MCF 10A (cell line): ENCODE measurements around the gene ELP4. TPM values are rescaled to one million over a fixed set of nuclear protein-coding genes. Genes with fewer than 3 reads are reported as not detected.

Source experiments
- BruUV-seq: library from RNA; stranded (reverse); fragments of 400-500 nt; replicated peaks from 2 replicates; lab custom pipeline; 2021; lab: Mats Ljungman, UMichigan
- CTCF ChIA-PET: fragments of 300-600 bp; sonication (Branson Sonifier 250); formaldehyde crosslinking; extraction: SDS; loops from one replicate; lab custom pipeline; 2021; ENCODE audit warnings: antibody characterized with exemption, inconsistent platforms; lab: Yijun Ruan, JAX
- POLR2A ChIA-PET: fragments of 300-600, 350-650 bp; sonication (Branson Sonifier 250); formaldehyde crosslinking; extraction: SDS; loops from one replicate; lab custom pipeline; 2020; ENCODE audit warnings: antibody characterized with exemption, inconsistent platforms; lab: Yijun Ruan, JAX
- DNase-seq: peaks from one replicate; pipeline ENCODE4 v3.0.0-alpha.2; 2018; ENCODE audit not compliant: unreplicated experiment
- H3K27ac Mint-ChIP-seq: one replicate; pipeline ENCODE4 v1.8.0; 2022; ENCODE audit warnings: mild to moderate bottlenecking, low read depth, mixed read lengths; ENCODE audit not compliant: unreplicated experiment
- H3K27me3 Mint-ChIP-seq: one replicate; pipeline ENCODE4 v1.8.0; 2022; ENCODE audit warnings: mixed read lengths; ENCODE audit not compliant: insufficient read depth, unreplicated experiment
- H3K36me3 Mint-ChIP-seq: one replicate; pipeline ENCODE4 v1.8.0; 2022; ENCODE audit warnings: mild to moderate bottlenecking, moderate library complexity, mixed read lengths; ENCODE audit not compliant: insufficient read depth, unreplicated experiment
- H3K4me1 Mint-ChIP-seq: one replicate; pipeline ENCODE4 v1.8.0; 2022; ENCODE audit warnings: mixed read lengths; ENCODE audit not compliant: insufficient read depth, unreplicated experiment
- H3K4me3 Mint-ChIP-seq: one replicate; pipeline ENCODE4 v1.8.0; 2022; ENCODE audit warnings: mild to moderate bottlenecking, moderate library complexity, mixed read lengths; ENCODE audit not compliant: unreplicated experiment
- H3K9me3 Mint-ChIP-seq: one replicate; pipeline ENCODE4 v1.8.0; 2022; ENCODE audit warnings: mixed read lengths; ENCODE audit not compliant: unreplicated experiment
- intact Hi-C: fragments of 100-400 bp; cut with micrococcal nuclease; formaldehyde crosslinking; loops from 2 replicates; pipeline ENCODE4 v1.14.1; 2022
- total RNA-seq: library from RNA; stranded (reverse); gene quantifications from 2 replicates; pipeline ENCODE4 v1.2.3, GENCODE V29; 2022
- TF ChIP-seq, protein P1 (sequence below): fragments of 200-600 bp; IDR thresholded peaks from one replicate; pipeline ENCODE4 v1.8.0; 2022; ENCODE audit warnings: antibody characterized with exemption, mild to moderate bottlenecking; ENCODE audit not compliant: unreplicated experiment

Gene ELP4
- total RNA-seq, 1 experiment from 2014 or later, result 18.3 TPM

DNA sequence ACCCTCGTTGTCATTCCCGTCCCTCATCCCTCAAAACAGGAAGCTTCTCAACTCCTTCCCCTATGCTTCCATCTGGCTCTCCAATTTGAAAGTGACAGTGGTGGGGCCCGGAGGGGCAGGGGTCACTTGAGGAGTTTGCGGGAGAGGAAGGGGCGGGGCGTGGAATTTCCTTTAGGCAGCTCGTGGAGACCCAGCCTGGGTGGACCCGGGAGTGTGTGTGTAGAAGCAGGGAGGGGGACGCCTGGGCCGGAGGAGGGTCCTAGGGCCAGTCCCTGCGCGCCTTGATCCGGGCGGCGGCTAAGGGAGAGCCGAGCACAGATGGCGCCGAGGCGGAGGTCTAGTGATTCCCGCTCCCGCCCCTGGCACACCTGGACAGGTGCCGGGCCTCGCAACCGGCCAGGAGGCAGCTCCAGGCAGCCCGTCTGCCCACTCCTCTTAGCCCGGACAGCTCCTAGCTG, 309.3 kb downstream of the ELP4 start:
- TF ChIP-seq, protein P1, sequence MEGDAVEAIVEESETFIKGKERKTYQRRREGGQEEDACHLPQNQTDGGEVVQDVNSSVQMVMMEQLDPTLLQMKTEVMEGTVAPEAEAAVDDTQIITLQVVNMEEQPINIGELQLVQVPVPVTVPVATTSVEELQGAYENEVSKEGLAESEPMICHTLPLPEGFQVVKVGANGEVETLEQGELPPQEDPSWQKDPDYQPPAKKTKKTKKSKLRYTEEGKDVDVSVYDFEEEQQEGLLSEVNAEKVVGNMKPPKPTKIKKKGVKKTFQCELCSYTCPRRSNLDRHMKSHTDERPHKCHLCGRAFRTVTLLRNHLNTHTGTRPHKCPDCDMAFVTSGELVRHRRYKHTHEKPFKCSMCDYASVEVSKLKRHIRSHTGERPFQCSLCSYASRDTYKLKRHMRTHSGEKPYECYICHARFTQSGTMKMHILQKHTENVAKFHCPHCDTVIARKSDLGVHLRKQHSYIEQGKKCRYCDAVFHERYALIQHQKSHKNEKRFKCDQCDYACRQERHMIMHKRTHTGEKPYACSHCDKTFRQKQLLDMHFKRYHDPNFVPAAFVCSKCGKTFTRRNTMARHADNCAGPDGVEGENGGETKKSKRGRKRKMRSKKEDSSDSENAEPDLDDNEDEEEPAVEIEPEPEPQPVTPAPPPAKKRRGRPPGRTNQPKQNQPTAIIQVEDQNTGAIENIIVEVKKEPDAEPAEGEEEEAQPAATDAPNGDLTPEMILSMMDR, result no peak
- intact Hi-C loops, result no loop called here
- ChIA-PET CTCF (no interaction called here), POLR2A (no interaction called here)
- BruUV-seq, result no TSS peak
- DNase-seq, result no peak
- Mint-ChIP-seq H3K36me3 (no peaks in the 10 kb centered on the region), H3K9me3 (no peaks in the 10 kb centered on the region), H3K4me1 (no peaks in the 10 kb centered on the region), H3K27me3 (peaks cover 13% of the 10 kb centered on the region), H3K27ac (no peak overlapping the region), H3K4me3 (no peak overlapping the region)

DNA sequence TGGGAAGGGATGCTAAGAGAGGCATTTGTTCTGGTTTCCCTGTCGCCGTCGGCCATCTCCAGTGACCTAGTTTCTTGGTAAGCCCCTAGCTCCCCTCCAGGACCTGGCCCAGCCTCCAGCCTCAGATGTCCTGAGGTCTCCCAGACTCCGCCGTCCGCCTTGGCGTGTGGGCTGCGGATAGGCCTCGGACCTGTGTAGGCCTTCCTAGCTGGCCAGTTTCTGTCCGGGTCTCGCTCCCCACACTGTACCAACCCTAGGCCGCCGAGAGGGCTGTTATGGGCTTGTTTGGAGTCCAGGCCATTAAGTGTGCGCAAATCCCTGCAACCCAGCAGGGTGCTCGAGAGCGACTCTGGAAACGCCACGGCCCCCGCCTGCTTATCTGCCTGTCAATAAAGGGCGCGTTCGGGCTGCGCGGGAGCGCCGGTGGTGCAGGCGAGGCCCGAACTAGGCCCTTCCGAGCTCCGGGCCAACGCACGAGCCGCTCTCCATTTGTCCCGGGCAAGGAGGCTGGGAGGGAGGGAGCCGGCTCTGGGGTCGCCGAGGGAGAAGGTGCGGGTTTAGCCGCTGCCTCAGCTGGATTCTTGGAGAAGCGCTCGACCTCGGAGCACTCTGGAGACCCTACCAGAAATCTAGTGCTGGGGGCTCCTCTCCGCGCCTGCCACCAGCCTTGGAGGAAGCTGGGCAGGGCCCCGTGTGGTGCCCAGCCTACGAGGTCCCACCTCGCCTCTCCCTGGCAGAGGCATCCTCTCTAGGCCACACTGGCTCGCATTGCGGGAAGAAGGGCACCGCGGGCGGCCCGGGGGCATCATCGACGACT, 310.3 kb downstream of the ELP4 start:
- H3K27ac Mint-ChIP-seq, result no peak overlapping the region
- intact Hi-C loops, result no loop called here
- no peaks in the 10 kb centered on the region for H3K4me1 Mint-ChIP-seq
- BruUV-seq, result no TSS peak
- no peak for DNase-seq
- H3K9me3 Mint-ChIP-seq, result no peaks in the 10 kb centered on the region
- ChIA-PET CTCF (interaction anchor here (0.7 to 1.1 kb wide), 2 partner anchors 14 to 1757 kb away, joined by 3 to 4 read pairs; no protein-coding TSS in a partner anchor), POLR2A (no interaction called here)
- no peak overlapping the region for H3K4me3 Mint-ChIP-seq
- TF ChIP-seq, protein P1, result no peak
- H3K27me3 Mint-ChIP-seq, result peaks cover 7% of the 10 kb centered on the region
- H3K36me3 Mint-ChIP-seq, result no peaks in the 10 kb centered on the region

DNA sequence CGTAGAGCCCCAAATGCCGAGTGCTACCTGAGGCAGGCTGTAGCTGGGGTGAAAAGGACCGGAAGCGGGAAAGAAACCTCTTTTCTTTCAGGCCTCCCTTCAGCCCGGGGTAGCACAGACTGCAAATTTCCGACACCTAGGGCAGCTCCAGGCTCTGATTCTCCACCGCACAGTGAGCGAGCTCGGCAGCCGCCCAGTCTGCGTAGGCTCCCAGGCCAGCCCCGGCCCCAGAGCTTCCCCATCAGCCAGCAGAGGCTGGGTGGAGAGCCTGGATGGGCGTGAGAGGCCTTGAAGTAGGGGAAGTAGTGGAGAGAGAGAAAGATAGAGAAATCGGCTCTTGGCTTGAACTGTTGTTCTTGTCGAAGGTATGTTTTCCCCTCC, 310.9 kb downstream of the ELP4 start:
- H3K4me1 Mint-ChIP-seq, result no peaks in the 10 kb centered on the region
- H3K27me3 Mint-ChIP-seq, result peaks cover under 1% of the 10 kb centered on the region
- ChIA-PET POLR2A (no interaction called here), CTCF (interaction anchor here (0.7 to 1.1 kb wide), 2 partner anchors 13 to 1757 kb away, joined by 3 to 4 read pairs; no protein-coding TSS in a partner anchor)
- no peak for DNase-seq
- H3K4me3 Mint-ChIP-seq, result no peak overlapping the region
- H3K27ac Mint-ChIP-seq, result no peak overlapping the region
- TF ChIP-seq, protein P1, result no peak
- intact Hi-C loops, result no loop called here
- no TSS peak for BruUV-seq
- no peaks in the 10 kb centered on the region for H3K36me3 Mint-ChIP-seq
- H3K9me3 Mint-ChIP-seq, result no peaks in the 10 kb centered on the region

DNA sequence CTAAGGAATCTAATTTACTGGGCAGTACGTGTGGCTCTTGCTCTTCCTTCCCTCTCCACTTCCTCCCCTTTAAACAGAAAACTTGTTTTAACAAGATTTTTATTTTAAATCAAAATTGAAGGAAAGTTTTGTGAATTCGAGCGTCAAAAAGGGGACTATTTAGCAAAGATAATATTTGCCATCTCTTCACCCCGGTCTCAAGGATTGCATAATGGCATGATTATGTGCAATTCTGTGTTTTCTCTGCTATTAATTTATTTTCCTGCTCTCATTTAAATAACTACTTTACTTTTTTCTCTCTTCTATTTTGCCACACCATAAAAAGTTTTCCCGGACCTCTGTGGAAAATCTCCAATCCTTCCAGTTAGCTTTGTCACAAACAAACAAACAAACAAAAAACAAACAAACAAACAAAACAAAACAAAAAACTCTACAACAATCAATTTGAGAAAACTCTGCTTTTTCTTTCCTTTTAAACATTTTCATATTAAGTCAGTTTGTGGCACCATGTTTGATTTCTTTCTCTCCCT, 311.7 kb downstream of the ELP4 start:
- no TSS peak for BruUV-seq
- TF ChIP-seq, protein P1, result no peak
- no peak for DNase-seq
- Mint-ChIP-seq H3K9me3 (no peaks in the 10 kb centered on the region), H3K4me3 (no peak overlapping the region), H3K36me3 (no peaks in the 10 kb centered on the region), H3K27me3 (no peaks in the 10 kb centered on the region), H3K27ac (no peak overlapping the region), H3K4me1 (no peaks in the 10 kb centered on the region)
- intact Hi-C loops, result no loop called here
- POLR2A ChIA-PET, result no interaction called here
- CTCF ChIA-PET, result no interaction called here
